ENCODE data around the gene DBP. TPM values are rescaled to one million over a fixed set of nuclear protein-coding genes. Genes with fewer than 3 reads are reported as not detected.

Gene DBP
- total and polyA plus RNA-seq, 2 of the 13 experiments (the other 11 are each of a cell fraction or from before 2014, with no cell fraction given): 1.7 to 5.8 TPM

DNA sequence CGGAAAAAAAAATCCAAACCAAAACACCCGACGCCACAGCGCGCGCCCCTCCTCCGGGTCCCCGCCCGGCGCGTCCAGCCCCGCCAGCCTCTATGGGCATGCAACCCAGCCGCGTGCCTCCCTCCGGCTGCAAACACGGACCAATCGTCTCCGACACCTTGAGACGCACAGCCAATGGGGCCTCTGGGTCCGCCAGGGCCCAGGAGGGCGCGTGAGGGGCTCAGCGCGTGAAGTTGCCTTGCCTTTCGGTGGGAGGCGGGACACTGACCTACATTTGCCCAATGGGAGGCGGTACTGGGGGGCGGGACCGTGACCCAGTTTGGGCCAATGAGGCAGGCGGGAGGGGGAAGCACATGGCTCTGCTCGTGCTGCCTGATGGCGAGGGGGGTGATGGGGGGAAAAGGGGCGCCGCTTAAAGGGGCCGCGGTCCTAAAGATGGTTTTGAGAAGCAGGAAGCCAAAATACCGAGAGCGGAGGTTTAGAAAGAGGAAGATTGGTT is 319 bp upstream of the DBP start (continued):
- TF ChIP-seq ZBTB42 (CRISPR knock-in tag; IDR thresholded peaks at IDR 0.05) (no peak), NFYB (CRISPR knock-in tag; IDR thresholded peaks at IDR 0.05) (peak; percentile 91), ZNF331 (CRISPR knock-in tag; IDR thresholded peaks at IDR 0.05) (0 out of 2 replicates have a peak, but pooled peaks have one; percentile 11), CBFB (CRISPR knock-in tag; IDR thresholded peaks at IDR 0.05) (no peak), FIP1L1 (IDR thresholded peaks at IDR 0.05; ENCODE audit: borderline replicate concordance, insufficient read depth, low read depth, low read length) (no peak), ATM (IDR thresholded peaks at IDR 0.05; ENCODE audit: borderline replicate concordance) (no peak), IKZF4 (CRISPR knock-in tag; IDR thresholded peaks at IDR 0.05; ENCODE audit: borderline replicate concordance, low read depth, not compliant biosample characterization) (no peak), NCOA2 (CRISPR knock-in tag; IDR thresholded peaks at IDR 0.05) (no peak), NFIC (IDR thresholded peaks at IDR 0.05; ENCODE audit: low read length) (no peak), ZNF274 (CRISPR knock-in tag; IDR thresholded peaks at IDR 0.05) (peak; percentile 91; the same call in 1 of the 2 replicates), HOXA7 (CRISPR knock-in tag; IDR thresholded peaks at IDR 0.05) (no peak), FOXP4 (CRISPR knock-in tag; IDR thresholded peaks at IDR 0.05) (peak; percentile 12; the same call in 1 of the 2 replicates), HMG20B (CRISPR knock-in tag; conservative IDR thresholded peaks at IDR 0.05) (0 out of 2 replicates have a peak, but pooled peaks have one; percentile 41), E2F1 (CRISPR knock-in tag; IDR thresholded peaks at IDR 0.05) (no peak; the same call in 1 of the 2 replicates), TAF15 (IDR thresholded peaks at IDR 0.05; ENCODE audit: low read depth, low read length, poor library complexity, severe bottlenecking) (peak; percentile 58), CENPX (CRISPR knock-in tag; IDR thresholded peaks at IDR 0.05) (no peak), HDAC6 (IDR thresholded peaks at IDR 0.05; ENCODE audit: low read depth, low read length) (no peak)
- TF ChIP-seq, protein P1, sequence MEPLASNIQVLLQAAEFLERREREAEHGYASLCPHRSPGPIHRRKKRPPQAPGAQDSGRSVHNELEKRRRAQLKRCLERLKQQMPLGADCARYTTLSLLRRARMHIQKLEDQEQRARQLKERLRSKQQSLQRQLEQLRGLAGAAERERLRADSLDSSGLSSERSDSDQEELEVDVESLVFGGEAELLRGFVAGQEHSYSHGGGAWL (CRISPR knock-in tag; IDR thresholded peaks at IDR 0.05): peak; percentile 47; the same call in 1 of the 2 replicates
- TF ChIP-seq, protein P2, sequence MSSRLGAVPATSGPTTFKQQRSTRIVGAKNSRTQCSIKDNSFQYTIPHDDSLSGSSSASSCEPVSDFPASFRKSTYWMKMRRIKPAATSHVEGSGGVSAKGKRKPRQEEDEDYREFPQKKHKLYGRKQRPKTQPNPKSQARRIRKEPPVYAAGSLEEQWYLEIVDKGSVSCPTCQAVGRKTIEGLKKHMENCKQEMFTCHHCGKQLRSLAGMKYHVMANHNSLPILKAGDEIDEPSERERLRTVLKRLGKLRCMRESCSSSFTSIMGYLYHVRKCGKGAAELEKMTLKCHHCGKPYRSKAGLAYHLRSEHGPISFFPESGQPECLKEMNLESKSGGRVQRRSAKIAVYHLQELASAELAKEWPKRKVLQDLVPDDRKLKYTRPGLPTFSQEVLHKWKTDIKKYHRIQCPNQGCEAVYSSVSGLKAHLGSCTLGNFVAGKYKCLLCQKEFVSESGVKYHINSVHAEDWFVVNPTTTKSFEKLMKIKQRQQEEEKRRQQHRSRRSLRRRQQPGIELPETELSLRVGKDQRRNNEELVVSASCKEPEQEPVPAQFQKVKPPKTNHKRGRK (CRISPR knock-in tag; IDR thresholded peaks at IDR 0.05): no peak
- TF ChIP-seq, protein P3, sequence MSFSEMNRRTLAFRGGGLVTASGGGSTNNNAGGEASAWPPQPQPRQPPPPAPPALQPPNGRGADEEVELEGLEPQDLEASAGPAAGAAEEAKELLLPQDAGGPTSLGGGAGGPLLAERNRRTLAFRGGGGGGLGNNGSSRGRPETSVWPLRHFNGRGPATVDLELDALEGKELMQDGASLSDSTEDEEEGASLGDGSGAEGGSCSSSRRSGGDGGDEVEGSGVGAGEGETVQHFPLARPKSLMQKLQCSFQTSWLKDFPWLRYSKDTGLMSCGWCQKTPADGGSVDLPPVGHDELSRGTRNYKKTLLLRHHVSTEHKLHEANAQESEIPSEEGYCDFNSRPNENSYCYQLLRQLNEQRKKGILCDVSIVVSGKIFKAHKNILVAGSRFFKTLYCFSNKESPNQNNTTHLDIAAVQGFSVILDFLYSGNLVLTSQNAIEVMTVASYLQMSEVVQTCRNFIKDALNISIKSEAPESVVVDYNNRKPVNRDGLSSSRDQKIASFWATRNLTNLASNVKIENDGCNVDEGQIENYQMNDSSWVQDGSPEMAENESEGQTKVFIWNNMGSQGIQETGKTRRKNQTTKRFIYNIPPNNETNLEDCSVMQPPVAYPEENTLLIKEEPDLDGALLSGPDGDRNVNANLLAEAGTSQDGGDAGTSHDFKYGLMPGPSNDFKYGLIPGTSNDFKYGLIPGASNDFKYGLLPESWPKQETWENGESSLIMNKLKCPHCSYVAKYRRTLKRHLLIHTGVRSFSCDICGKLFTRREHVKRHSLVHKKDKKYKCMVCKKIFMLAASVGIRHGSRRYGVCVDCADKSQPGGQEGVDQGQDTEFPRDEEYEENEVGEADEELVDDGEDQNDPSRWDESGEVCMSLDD (CRISPR knock-in tag; IDR thresholded peaks at IDR 0.05; ENCODE audit: borderline replicate concordance): no peak

Measured in HepG2 (cell line).